MCF 10A (cell line): ENCODE data around the gene ATXN7L1. TPM values are rescaled to one million over a fixed set of nuclear protein-coding genes. Genes with fewer than 3 reads are reported as not detected.

Experiments
- BruUV-seq: library from RNA; stranded (reverse); fragments of 400-500 nt; replicated peaks from 2 replicates; lab custom pipeline; 2021; lab: Mats Ljungman, UMichigan
- CTCF ChIA-PET: fragments of 300-600 bp; sonication (Branson Sonifier 250); formaldehyde crosslinking; extraction: SDS; loops from one replicate; lab custom pipeline; 2021; ENCODE audit warnings: antibody characterized with exemption, inconsistent platforms; lab: Yijun Ruan, JAX
- POLR2A ChIA-PET: fragments of 300-600, 350-650 bp; sonication (Branson Sonifier 250); formaldehyde crosslinking; extraction: SDS; loops from one replicate; lab custom pipeline; 2020; ENCODE audit warnings: antibody characterized with exemption, inconsistent platforms; lab: Yijun Ruan, JAX
- DNase-seq: peaks from one replicate; pipeline ENCODE4 v3.0.0-alpha.2; 2018; ENCODE audit not compliant: unreplicated experiment
- H3K27ac Mint-ChIP-seq: one replicate; pipeline ENCODE4 v1.8.0; 2022; ENCODE audit warnings: mild to moderate bottlenecking, low read depth, mixed read lengths; ENCODE audit not compliant: unreplicated experiment
- H3K27me3 Mint-ChIP-seq: one replicate; pipeline ENCODE4 v1.8.0; 2022; ENCODE audit warnings: mixed read lengths; ENCODE audit not compliant: insufficient read depth, unreplicated experiment
- H3K36me3 Mint-ChIP-seq: one replicate; pipeline ENCODE4 v1.8.0; 2022; ENCODE audit warnings: mild to moderate bottlenecking, moderate library complexity, mixed read lengths; ENCODE audit not compliant: insufficient read depth, unreplicated experiment
- H3K4me1 Mint-ChIP-seq: one replicate; pipeline ENCODE4 v1.8.0; 2022; ENCODE audit warnings: mixed read lengths; ENCODE audit not compliant: insufficient read depth, unreplicated experiment
- H3K4me3 Mint-ChIP-seq: one replicate; pipeline ENCODE4 v1.8.0; 2022; ENCODE audit warnings: mild to moderate bottlenecking, moderate library complexity, mixed read lengths; ENCODE audit not compliant: unreplicated experiment
- H3K9me3 Mint-ChIP-seq: one replicate; pipeline ENCODE4 v1.8.0; 2022; ENCODE audit warnings: mixed read lengths; ENCODE audit not compliant: unreplicated experiment
- intact Hi-C: fragments of 100-400 bp; cut with micrococcal nuclease; formaldehyde crosslinking; loops from 2 replicates; pipeline ENCODE4 v1.14.1; 2022
- total RNA-seq: library from RNA; stranded (reverse); gene quantifications from 2 replicates; pipeline ENCODE4 v1.2.3, GENCODE V29; 2022
- TF ChIP-seq, protein P1 (sequence below): fragments of 200-600 bp; IDR thresholded peaks from one replicate; pipeline ENCODE4 v1.8.0; 2022; ENCODE audit warnings: antibody characterized with exemption, mild to moderate bottlenecking; ENCODE audit not compliant: unreplicated experiment

ATXN7L1 gene
- total RNA-seq, 1 experiment from 2014 or later = 10.0 TPM

DNA sequence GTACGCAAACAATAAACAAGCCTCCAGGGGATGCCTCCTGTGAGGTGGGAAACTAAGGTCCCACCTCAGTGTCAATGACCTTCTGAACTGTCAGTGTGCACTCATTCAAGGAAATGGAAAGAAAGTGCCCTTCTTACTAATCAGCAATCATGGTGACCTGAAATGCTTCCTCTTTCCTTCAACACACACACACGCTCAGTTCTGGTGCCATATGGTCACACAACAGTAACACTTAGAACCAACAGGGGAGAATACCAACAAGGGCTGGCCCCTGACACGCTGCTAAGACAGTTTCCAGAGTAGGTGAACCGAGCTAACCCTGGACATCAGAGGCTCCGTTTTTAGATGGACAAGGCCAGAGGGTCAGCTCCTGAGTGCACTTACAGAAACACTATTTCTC, 253.0 kb downstream of the ATXN7L1 start:
- Mint-ChIP-seq H3K27me3 (no peaks in the 10 kb centered on the region), H3K36me3 (peaks cover 27% of the 10 kb centered on the region), H3K9me3 (peaks cover 10% of the 10 kb centered on the region), H3K27ac (no peak overlapping the region), H3K4me3 (no peak overlapping the region), H3K4me1 (no peaks in the 10 kb centered on the region)
- no TSS peak for BruUV-seq
- no peak for DNase-seq
- intact Hi-C loops = no loop called here
- POLR2A ChIA-PET = no interaction called here
- TF ChIP-seq, protein P1, sequence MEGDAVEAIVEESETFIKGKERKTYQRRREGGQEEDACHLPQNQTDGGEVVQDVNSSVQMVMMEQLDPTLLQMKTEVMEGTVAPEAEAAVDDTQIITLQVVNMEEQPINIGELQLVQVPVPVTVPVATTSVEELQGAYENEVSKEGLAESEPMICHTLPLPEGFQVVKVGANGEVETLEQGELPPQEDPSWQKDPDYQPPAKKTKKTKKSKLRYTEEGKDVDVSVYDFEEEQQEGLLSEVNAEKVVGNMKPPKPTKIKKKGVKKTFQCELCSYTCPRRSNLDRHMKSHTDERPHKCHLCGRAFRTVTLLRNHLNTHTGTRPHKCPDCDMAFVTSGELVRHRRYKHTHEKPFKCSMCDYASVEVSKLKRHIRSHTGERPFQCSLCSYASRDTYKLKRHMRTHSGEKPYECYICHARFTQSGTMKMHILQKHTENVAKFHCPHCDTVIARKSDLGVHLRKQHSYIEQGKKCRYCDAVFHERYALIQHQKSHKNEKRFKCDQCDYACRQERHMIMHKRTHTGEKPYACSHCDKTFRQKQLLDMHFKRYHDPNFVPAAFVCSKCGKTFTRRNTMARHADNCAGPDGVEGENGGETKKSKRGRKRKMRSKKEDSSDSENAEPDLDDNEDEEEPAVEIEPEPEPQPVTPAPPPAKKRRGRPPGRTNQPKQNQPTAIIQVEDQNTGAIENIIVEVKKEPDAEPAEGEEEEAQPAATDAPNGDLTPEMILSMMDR = no peak
- CTCF ChIA-PET = interaction anchor here (0.5 kb wide), 1 partner anchor 36 kb away, joined by 3 read pairs; no protein-coding TSS in a partner anchor

DNA sequence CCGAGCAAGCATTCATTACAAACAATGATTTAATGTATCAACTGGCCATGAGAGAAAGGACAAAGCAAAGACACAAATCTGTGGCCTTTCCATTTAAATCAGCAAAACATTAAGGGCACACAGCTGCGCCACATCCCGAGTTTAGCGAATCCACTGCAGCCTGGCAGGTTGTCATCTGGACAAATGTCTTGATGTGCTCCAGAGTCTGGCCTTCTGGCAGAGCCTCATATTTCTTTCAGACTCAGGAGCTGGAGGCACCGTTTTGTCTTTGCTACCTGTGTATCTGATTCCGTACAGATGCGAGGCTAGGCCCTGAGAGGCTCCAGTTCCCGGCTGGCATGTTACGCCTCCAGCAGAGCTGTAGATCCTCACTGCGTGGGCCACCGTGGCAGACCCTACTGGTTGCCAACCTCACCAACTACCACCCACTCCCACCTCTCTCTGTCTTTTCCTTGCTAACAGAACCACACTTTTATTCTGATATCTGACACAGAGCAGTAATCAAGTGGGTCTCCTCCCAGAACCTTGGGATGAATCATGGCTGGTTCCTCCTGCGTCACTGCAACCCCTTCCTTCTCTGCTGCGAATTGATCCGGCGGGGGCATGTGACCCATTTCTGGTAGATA, 254.2 kb downstream of the ATXN7L1 start:
- intact Hi-C loops = no loop called here
- Mint-ChIP-seq H3K4me1 (no peaks in the 10 kb centered on the region), H3K36me3 (peaks cover 20% of the 10 kb centered on the region), H3K27me3 (no peaks in the 10 kb centered on the region), H3K27ac (no peak overlapping the region), H3K9me3 (peaks cover 10% of the 10 kb centered on the region), H3K4me3 (no peak overlapping the region)
- POLR2A ChIA-PET = no interaction called here
- TF ChIP-seq, protein P1 = no peak
- BruUV-seq = no TSS peak
- DNase-seq = no peak
- CTCF ChIA-PET = interaction anchor here (0.6 kb wide), 1 partner anchor 138 kb away, joined by 3 read pairs; no protein-coding TSS in a partner anchor

DNA sequence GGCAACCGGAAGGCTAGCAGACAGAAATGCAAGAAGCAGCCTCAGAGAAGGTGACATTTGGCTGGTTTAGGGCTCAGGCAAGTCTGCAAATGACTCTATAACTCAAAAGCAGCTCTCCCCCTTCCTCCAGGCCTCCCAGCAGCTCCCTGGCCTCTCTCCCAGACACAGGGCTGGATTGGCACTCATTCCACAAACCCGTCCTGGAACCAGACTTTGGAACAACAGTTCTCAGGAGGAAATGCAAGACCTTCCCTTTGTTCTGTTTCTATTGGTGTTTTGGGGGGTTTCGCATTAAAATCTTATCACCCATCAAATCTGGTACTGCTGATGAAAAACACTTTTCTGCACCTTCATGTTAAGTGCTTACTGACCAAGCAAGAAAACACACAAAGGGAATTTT, 254.8 kb downstream of the ATXN7L1 start:
- Mint-ChIP-seq H3K4me1 (no peaks in the 10 kb centered on the region), H3K27me3 (no peaks in the 10 kb centered on the region), H3K36me3 (peaks cover 17% of the 10 kb centered on the region), H3K9me3 (peaks cover 9% of the 10 kb centered on the region), H3K4me3 (no peak overlapping the region), H3K27ac (peak overlapping the region; percentile 3)
- intact Hi-C loops = no loop called here
- ChIA-PET POLR2A (no interaction called here), CTCF (interaction anchor here (0.6 kb wide), 1 partner anchor 139 kb away, joined by 3 read pairs; no protein-coding TSS in a partner anchor)
- TF ChIP-seq, protein P1 = no peak
- no peak for DNase-seq
- no TSS peak for BruUV-seq

DNA sequence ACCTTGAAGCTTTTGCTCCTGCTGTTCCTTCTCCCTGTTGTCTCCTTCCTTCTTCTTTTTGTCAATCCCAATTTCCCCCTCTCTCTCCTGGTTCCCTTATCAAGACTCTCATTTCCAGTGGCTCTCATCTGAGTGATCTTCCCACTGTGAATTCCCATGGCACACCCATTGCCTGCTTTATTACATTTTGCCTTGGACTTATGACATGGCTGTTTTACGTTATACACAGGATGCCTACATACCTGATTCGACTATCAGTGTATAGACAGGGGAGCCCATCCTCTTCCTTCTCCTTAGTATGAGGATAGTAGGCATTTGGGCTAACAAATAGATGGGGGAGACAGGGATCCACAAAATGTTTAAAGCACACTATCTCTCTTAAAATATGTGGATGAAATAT, 255.2 kb downstream of the ATXN7L1 start:
- BruUV-seq = no TSS peak
- Mint-ChIP-seq H3K36me3 (peaks cover 13% of the 10 kb centered on the region), H3K9me3 (peaks cover 4% of the 10 kb centered on the region), H3K4me3 (no peak overlapping the region), H3K4me1 (no peaks in the 10 kb centered on the region), H3K27me3 (no peaks in the 10 kb centered on the region), H3K27ac (peak overlapping the region; percentile 3)
- TF ChIP-seq, protein P1 = no peak
- ChIA-PET CTCF (no interaction called here), POLR2A (no interaction called here)
- no peak for DNase-seq
- intact Hi-C loops = no loop called here
